ENCODE measurements around the gene TSPAN2. TPM values are rescaled to one million over a fixed set of nuclear protein-coding genes. Genes with fewer than 3 reads are reported as not detected.

The TSPAN2 gene
- total RNA-seq, 1 donor from 2014 or later, result 7.8 TPM

DNA sequence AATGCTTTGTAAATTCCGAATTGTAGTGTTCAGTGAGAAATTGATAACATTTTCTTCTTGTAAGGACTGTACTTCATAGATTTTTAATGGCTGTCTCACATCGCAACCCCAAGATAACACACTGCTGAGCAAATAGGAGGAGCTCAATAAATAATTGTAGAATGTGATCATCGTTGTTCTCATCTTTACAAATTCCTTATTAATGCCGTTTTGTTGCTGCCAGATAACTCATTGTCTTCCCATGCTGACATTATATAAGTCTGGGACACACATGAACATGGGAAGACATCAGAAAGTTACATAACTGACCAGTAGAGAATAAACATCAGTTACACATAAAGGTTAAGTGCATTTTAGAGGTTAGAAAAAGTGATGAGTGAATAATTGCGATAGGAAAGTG, 46.4 kb upstream of the TSPAN2 start:
- TF ChIP-seq, protein P1, sequence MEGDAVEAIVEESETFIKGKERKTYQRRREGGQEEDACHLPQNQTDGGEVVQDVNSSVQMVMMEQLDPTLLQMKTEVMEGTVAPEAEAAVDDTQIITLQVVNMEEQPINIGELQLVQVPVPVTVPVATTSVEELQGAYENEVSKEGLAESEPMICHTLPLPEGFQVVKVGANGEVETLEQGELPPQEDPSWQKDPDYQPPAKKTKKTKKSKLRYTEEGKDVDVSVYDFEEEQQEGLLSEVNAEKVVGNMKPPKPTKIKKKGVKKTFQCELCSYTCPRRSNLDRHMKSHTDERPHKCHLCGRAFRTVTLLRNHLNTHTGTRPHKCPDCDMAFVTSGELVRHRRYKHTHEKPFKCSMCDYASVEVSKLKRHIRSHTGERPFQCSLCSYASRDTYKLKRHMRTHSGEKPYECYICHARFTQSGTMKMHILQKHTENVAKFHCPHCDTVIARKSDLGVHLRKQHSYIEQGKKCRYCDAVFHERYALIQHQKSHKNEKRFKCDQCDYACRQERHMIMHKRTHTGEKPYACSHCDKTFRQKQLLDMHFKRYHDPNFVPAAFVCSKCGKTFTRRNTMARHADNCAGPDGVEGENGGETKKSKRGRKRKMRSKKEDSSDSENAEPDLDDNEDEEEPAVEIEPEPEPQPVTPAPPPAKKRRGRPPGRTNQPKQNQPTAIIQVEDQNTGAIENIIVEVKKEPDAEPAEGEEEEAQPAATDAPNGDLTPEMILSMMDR (IDR thresholded peaks at IDR 0.05; ENCODE audit: insufficient read depth, low read length, poor library complexity, severe bottlenecking), result no peak
- Histone ChIP-seq H3K36me3 (ENCODE audit: control insufficient read depth, insufficient read depth, low read length) (no peaks in the 10 kb centered on the region), H3K27me3 (ENCODE audit: control insufficient read depth, insufficient read depth, low read length) (no peaks in the 10 kb centered on the region), H3K4me3 (ENCODE audit: low read depth, low read length) (no peak overlapping the region)
- no peak for DNase-seq (ENCODE audit: low read depth)

GRCh38 chr1:115134850-115135480, 45.7 kb upstream of the TSPAN2 start:
- H3K27me3 ChIP-seq (ENCODE audit: control insufficient read depth, insufficient read depth, low read length), result no peaks in the 10 kb centered on the region
- TF ChIP-seq, protein P1 (IDR thresholded peaks at IDR 0.05; ENCODE audit: insufficient read depth, low read length, poor library complexity, severe bottlenecking), result no peak
- DNase-seq (ENCODE audit: low read depth), result peak; percentile 71
- H3K36me3 ChIP-seq (ENCODE audit: control insufficient read depth, insufficient read depth, low read length), result no peaks in the 10 kb centered on the region
- no peak overlapping the region for H3K4me3 ChIP-seq (ENCODE audit: low read depth, low read length)

GRCh38 chr1:115134231-115134630, 44.9 kb upstream of the TSPAN2 start:
- Histone ChIP-seq H3K36me3 (ENCODE audit: control insufficient read depth, insufficient read depth, low read length) (no peaks in the 10 kb centered on the region), H3K4me3 (ENCODE audit: low read depth, low read length) (no peak overlapping the region), H3K27me3 (ENCODE audit: control insufficient read depth, insufficient read depth, low read length) (no peaks in the 10 kb centered on the region)
- DNase-seq (ENCODE audit: low read depth), result no peak
- TF ChIP-seq, protein P1 (IDR thresholded peaks at IDR 0.05; ENCODE audit: insufficient read depth, low read length, poor library complexity, severe bottlenecking), result no peak

- TF ChIP-seq, protein P1 (IDR thresholded peaks at IDR 0.05; ENCODE audit: insufficient read depth, low read length, poor library complexity, severe bottlenecking), result no peak
- Histone ChIP-seq H3K36me3 (ENCODE audit: control insufficient read depth, insufficient read depth, low read length) (no peaks in the 10 kb centered on the region), H3K27me3 (ENCODE audit: control insufficient read depth, insufficient read depth, low read length) (no peaks in the 10 kb centered on the region), H3K4me3 (ENCODE audit: low read depth, low read length) (no peak overlapping the region)
- no peak for DNase-seq (ENCODE audit: low read depth)
These were observed 44.1 kb upstream of the TSPAN2 start for GRCh38 chr1:115133440-115133839.

- no peaks in the 10 kb centered on the region for H3K27me3 ChIP-seq (ENCODE audit: control insufficient read depth, insufficient read depth, low read length)
- no peak overlapping the region for H3K4me3 ChIP-seq (ENCODE audit: low read depth, low read length)
- TF ChIP-seq, protein P1 (IDR thresholded peaks at IDR 0.05; ENCODE audit: insufficient read depth, low read length, poor library complexity, severe bottlenecking), result no peak
- DNase-seq (ENCODE audit: low read depth), result no peak
- no peaks in the 10 kb centered on the region for H3K36me3 ChIP-seq (ENCODE audit: control insufficient read depth, insufficient read depth, low read length)
These were observed 41.5 kb upstream of the TSPAN2 start for GRCh38 chr1:115130786-115131185.

- no peak for DNase-seq (ENCODE audit: low read depth)
These were observed 39.9 kb upstream of the TSPAN2 start for GRCh38 chr1:115129071-115129640.

More at GRCh38 chr1:115129071-115129640, 39.9 kb upstream of the TSPAN2 start:
- Histone ChIP-seq H3K4me3 (ENCODE audit: low read depth, low read length) (no peak overlapping the region), H3K36me3 (ENCODE audit: control insufficient read depth, insufficient read depth, low read length) (no peaks in the 10 kb centered on the region), H3K27me3 (ENCODE audit: control insufficient read depth, insufficient read depth, low read length) (no peaks in the 10 kb centered on the region)
- TF ChIP-seq, protein P1 (IDR thresholded peaks at IDR 0.05; ENCODE audit: insufficient read depth, low read length, poor library complexity, severe bottlenecking), result no peak

Measured in kidney epithelial cell (primary cell).